NB4 (cell line): ENCODE measurements around the gene TPRA1.

Source experiments
- MYC ChIP-seq: IDR thresholded peaks from 2 replicates; pipeline ENCODE4 v1.6.1; 2011; ENCODE audit warnings: low read depth, low read length
- POLR2A ChIP-seq: IDR thresholded peaks from 2 replicates; pipeline ENCODE4 v1.6.1; 2011; ENCODE audit warnings: mild to moderate bottlenecking; ENCODE audit not compliant: insufficient read length; ENCODE audit errors: extremely low read depth
- TF ChIP-seq, protein P1 (sequence below): IDR thresholded peaks from one replicate; pipeline ENCODE4 v1.5.1; 2012; ENCODE audit warnings: low read depth, low read length
- TF ChIP-seq, protein P2 (sequence below): IDR thresholded peaks from 2 replicates; pipeline ENCODE4 v1.6.1; 2011; ENCODE audit warnings: low read depth, low read length

DNA sequence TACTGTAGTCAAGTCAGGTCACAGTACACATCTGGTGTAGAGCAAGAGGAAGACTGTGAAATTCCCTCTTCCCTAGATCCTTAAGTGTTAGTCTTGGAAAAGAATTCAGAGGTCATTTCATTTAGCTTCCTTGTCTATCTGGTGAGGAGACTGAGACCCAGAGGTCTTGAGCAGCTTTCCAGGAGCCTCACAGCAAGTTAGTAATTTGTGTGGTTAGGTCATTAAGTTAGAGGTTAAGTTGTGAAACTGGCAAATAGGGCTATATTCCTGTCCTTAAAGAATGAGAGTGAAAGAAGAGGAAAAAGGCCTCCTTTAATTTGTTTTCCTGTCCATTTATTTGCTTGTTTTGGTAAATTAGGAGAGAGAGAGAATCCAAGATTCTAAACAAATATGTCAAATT lies 47.4 kb upstream of the TPRA1 start:
- TF ChIP-seq, protein P1, sequence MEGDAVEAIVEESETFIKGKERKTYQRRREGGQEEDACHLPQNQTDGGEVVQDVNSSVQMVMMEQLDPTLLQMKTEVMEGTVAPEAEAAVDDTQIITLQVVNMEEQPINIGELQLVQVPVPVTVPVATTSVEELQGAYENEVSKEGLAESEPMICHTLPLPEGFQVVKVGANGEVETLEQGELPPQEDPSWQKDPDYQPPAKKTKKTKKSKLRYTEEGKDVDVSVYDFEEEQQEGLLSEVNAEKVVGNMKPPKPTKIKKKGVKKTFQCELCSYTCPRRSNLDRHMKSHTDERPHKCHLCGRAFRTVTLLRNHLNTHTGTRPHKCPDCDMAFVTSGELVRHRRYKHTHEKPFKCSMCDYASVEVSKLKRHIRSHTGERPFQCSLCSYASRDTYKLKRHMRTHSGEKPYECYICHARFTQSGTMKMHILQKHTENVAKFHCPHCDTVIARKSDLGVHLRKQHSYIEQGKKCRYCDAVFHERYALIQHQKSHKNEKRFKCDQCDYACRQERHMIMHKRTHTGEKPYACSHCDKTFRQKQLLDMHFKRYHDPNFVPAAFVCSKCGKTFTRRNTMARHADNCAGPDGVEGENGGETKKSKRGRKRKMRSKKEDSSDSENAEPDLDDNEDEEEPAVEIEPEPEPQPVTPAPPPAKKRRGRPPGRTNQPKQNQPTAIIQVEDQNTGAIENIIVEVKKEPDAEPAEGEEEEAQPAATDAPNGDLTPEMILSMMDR, result no peak
- TF ChIP-seq, protein P2, sequence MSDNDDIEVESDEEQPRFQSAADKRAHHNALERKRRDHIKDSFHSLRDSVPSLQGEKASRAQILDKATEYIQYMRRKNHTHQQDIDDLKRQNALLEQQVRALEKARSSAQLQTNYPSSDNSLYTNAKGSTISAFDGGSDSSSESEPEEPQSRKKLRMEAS, result no peak
- no peak for TF ChIP-seq POLR2A
- no peak for TF ChIP-seq MYC
